ENCODE results near the gene SCAMP5. TPM values are rescaled to one million over a fixed set of nuclear protein-coding genes. Genes with fewer than 3 reads are reported as not detected.
A peak's percentile ranks its signal among the peaks of the same experiment; 100 is the strongest.

The SCAMP5 gene
- total and polyA plus RNA-seq, 7 experiments from 2014 or later: 0.06 to 9.5 (median 0.51) TPM

- intact Hi-C loops (cut with micrococcal nuclease): no loop called here
- Mint-ChIP-seq H3K27ac (peak overlapping the region in 2 of 9 donors; percentile 18 to 38), H3K27me3 (no peaks in the 10 kb centered on the region), H3K9me3 (no peaks in the 10 kb centered on the region), H3K36me3 (peaks cover 0 to 14% (median 0%) of the 10 kb centered on the region in 5 donors), H3K4me3 (no peak overlapping the region), H3K4me1 (peaks cover 0 to 26% (median 0%) of the 10 kb centered on the region in 7 donors)
- no peak overlapping the region for H3K4me3 ChIP-seq (ENCODE audit: low read length)
- no peaks in the 10 kb centered on the region for H3K9me3 ChIP-seq (ENCODE audit: control insufficient read depth in 2 of 3, low read length in 3 of 3)
- no peaks in the 10 kb centered on the region for H3K4me1 ChIP-seq (ENCODE audit: control insufficient read depth in 2 of 2, insufficient read depth in 2 of 2, low read length in 2 of 2)
- DNase-seq (no peak), ATAC-seq (no peak)
- no peaks in the 10 kb centered on the region for H3K27me3 ChIP-seq (ENCODE audit: control insufficient read depth in 2 of 2, insufficient read depth in 2 of 2, low read length in 2 of 2)
- POLR2A ChIA-PET: no interaction called here
- CTCF ChIA-PET: no interaction called here
- H3K27ac ChIP-seq (ENCODE audit: low read depth, low read length): no peak overlapping the region
- H3K36me3 ChIP-seq (ENCODE audit: control insufficient read depth in 2 of 3, insufficient read depth in 3 of 3, low read length in 3 of 3): no peaks in the 10 kb centered on the region
Observed at GRCh38 chr15:75054172-75054897, 59.0 kb downstream of the SCAMP5 start.

GRCh38 chr15:75056036-75056435 is 60.7 kb downstream of the SCAMP5 start:
- no peak overlapping the region for H3K4me3 Mint-ChIP-seq
- no peaks in the 10 kb centered on the region for H3K36me3 ChIP-seq (ENCODE audit: control insufficient read depth in 2 of 3, insufficient read depth in 3 of 3, low read length in 3 of 3)
- no peak overlapping the region for H3K4me3 ChIP-seq (ENCODE audit: low read length)
- intact Hi-C loops (cut with micrococcal nuclease): no loop called here
- no peaks in the 10 kb centered on the region for H3K27me3 ChIP-seq (ENCODE audit: control insufficient read depth in 2 of 2, insufficient read depth in 2 of 2, low read length in 2 of 2)
- peaks cover 0 to 31% (median 0%) of the 10 kb centered on the region in 7 donors for H3K4me1 Mint-ChIP-seq
- DNase-seq (no peak), ATAC-seq (no peak)
- CTCF ChIA-PET: no interaction called here
- H3K9me3 Mint-ChIP-seq: no peaks in the 10 kb centered on the region
- POLR2A ChIA-PET: no interaction called here
- H3K27me3 Mint-ChIP-seq: no peaks in the 10 kb centered on the region
- H3K27ac Mint-ChIP-seq: peak overlapping the region in 2 of 9 donors; percentile 5 to 31
- H3K4me1 ChIP-seq (ENCODE audit: control insufficient read depth in 2 of 2, insufficient read depth in 2 of 2, low read length in 2 of 2): no peaks in the 10 kb centered on the region
- H3K36me3 Mint-ChIP-seq: peaks cover 0 to 12% (median 4%) of the 10 kb centered on the region in 5 donors
- no peak overlapping the region for H3K27ac ChIP-seq (ENCODE audit: low read depth, low read length)
- no peaks in the 10 kb centered on the region for H3K9me3 ChIP-seq (ENCODE audit: control insufficient read depth in 2 of 3, low read length in 3 of 3)

- no peak overlapping the region for H3K27ac ChIP-seq (ENCODE audit: low read depth, low read length)
- Mint-ChIP-seq H3K9me3 (no peaks in the 10 kb centered on the region), H3K27me3 (no peaks in the 10 kb centered on the region), H3K4me3 (no peak overlapping the region), H3K36me3 (peaks cover 0 to 18% (median 4%) of the 10 kb centered on the region in 5 donors), H3K27ac (peak overlapping the region in 1 of 9 donors; percentile 25), H3K4me1 (peaks cover 0 to 47% (median 0%) of the 10 kb centered on the region in 7 donors)
- no peaks in the 10 kb centered on the region for H3K9me3 ChIP-seq (ENCODE audit: control insufficient read depth in 2 of 3, low read length in 3 of 3)
- CTCF ChIA-PET: no interaction called here
- ATAC-seq (no peak), DNase-seq (no peak)
- intact Hi-C loops (cut with micrococcal nuclease): no loop called here
- no peaks in the 10 kb centered on the region for H3K27me3 ChIP-seq (ENCODE audit: control insufficient read depth in 2 of 2, insufficient read depth in 2 of 2, low read length in 2 of 2)
- no peak overlapping the region for H3K4me3 ChIP-seq (ENCODE audit: low read length)
- no peaks in the 10 kb centered on the region for H3K4me1 ChIP-seq (ENCODE audit: control insufficient read depth in 2 of 2, insufficient read depth in 2 of 2, low read length in 2 of 2)
- no peaks in the 10 kb centered on the region for H3K36me3 ChIP-seq (ENCODE audit: control insufficient read depth in 2 of 3, insufficient read depth in 3 of 3, low read length in 3 of 3)
- POLR2A ChIA-PET: no interaction called here
Observed at GRCh38 chr15:75058127-75058905, 63.0 kb downstream of the SCAMP5 start.

- no peak for DNase-seq
- Mint-ChIP-seq H3K36me3 (peaks cover 0 to 27% (median 4%) of the 10 kb centered on the region in 5 donors), H3K9me3 (peaks cover 0 to 6% (median 0%) of the 10 kb centered on the region in 11 donors), H3K27me3 (no peaks in the 10 kb centered on the region), H3K27ac (no peak overlapping the region), H3K4me1 (peaks cover 0 to 51% (median 0%) of the 10 kb centered on the region in 7 donors), H3K4me3 (no peak overlapping the region)
- no peak overlapping the region for H3K4me3 ChIP-seq (ENCODE audit: low read length)
- H3K27ac ChIP-seq (ENCODE audit: low read depth, low read length): no peak overlapping the region
- no peaks in the 10 kb centered on the region for H3K36me3 ChIP-seq (ENCODE audit: control insufficient read depth in 2 of 3, insufficient read depth in 3 of 3, low read length in 3 of 3)
- intact Hi-C loops (cut with micrococcal nuclease): no loop called here
- ChIA-PET POLR2A (no interaction called here), CTCF (no interaction called here)
- no peaks in the 10 kb centered on the region for H3K4me1 ChIP-seq (ENCODE audit: control insufficient read depth in 2 of 2, insufficient read depth in 2 of 2, low read length in 2 of 2)
- no peaks in the 10 kb centered on the region for H3K9me3 ChIP-seq (ENCODE audit: control insufficient read depth in 2 of 3, low read length in 3 of 3)
- ATAC-seq: no peak
- no peaks in the 10 kb centered on the region for H3K27me3 ChIP-seq (ENCODE audit: control insufficient read depth in 2 of 2, insufficient read depth in 2 of 2, low read length in 2 of 2)
Observed at GRCh38 chr15:75059607-75060006, 64.2 kb downstream of the SCAMP5 start.

- Histone ChIP-seq H3K27me3 (ENCODE audit: control insufficient read depth in 2 of 2, insufficient read depth in 2 of 2, low read length in 2 of 2) (no peaks in the 10 kb centered on the region), H3K36me3 (ENCODE audit: control insufficient read depth in 2 of 3, insufficient read depth in 3 of 3, low read length in 3 of 3) (no peaks in the 10 kb centered on the region), H3K27ac (ENCODE audit: low read depth, low read length) (no peak overlapping the region), H3K9me3 (ENCODE audit: control insufficient read depth in 2 of 3, low read length in 3 of 3) (no peaks in the 10 kb centered on the region), H3K4me1 (ENCODE audit: control insufficient read depth in 2 of 2, insufficient read depth in 2 of 2, low read length in 2 of 2) (peaks cover 2 to 10% of the 10 kb centered on the region in 2 donors), H3K4me3 (ENCODE audit: low read length) (no peak overlapping the region)
- intact Hi-C loops (cut with micrococcal nuclease): no loop called here
- H3K36me3 Mint-ChIP-seq: peaks cover 0 to 36% (median 0%) of the 10 kb centered on the region in 5 donors
- peak; percentile 76 for ATAC-seq
- peaks cover 0 to 9% (median 0%) of the 10 kb centered on the region in 11 donors for H3K9me3 Mint-ChIP-seq
- peak overlapping the region in 1 of 10 donors; percentile 33 for H3K4me3 Mint-ChIP-seq
- POLR2A ChIA-PET: no interaction called here
- no peaks in the 10 kb centered on the region for H3K27me3 Mint-ChIP-seq
- no peak for DNase-seq
- CTCF ChIA-PET: interaction anchor here (0.8 kb wide), 1 partner anchor 12 kb away, joined by 4 read pairs; no protein-coding TSS in a partner anchor
- H3K27ac Mint-ChIP-seq: peak overlapping the region in 2 of 9 donors; percentile 38 to 46
- peaks cover 7 to 59% (median 12%) of the 10 kb centered on the region in 7 donors for H3K4me1 Mint-ChIP-seq
Observed at GRCh38 chr15:75061272-75061671, 65.9 kb downstream of the SCAMP5 start.

GRCh38 chr15:75062706-75063105 is 67.3 kb downstream of the SCAMP5 start:
- CTCF ChIA-PET: no interaction called here
- no peaks in the 10 kb centered on the region for H3K27me3 ChIP-seq (ENCODE audit: control insufficient read depth in 2 of 2, insufficient read depth in 2 of 2, low read length in 2 of 2)
- peaks cover 12 to 23% of the 10 kb centered on the region in 2 donors for H3K4me1 ChIP-seq (ENCODE audit: control insufficient read depth in 2 of 2, insufficient read depth in 2 of 2, low read length in 2 of 2)
- H3K4me3 ChIP-seq (ENCODE audit: low read length): no peak overlapping the region
- POLR2A ChIA-PET: no interaction called here
- intact Hi-C loops (cut with micrococcal nuclease): no loop called here
- Mint-ChIP-seq H3K4me1 (peaks cover 16 to 69% (median 26%) of the 10 kb centered on the region in 7 donors), H3K27me3 (no peaks in the 10 kb centered on the region), H3K27ac (no peak overlapping the region), H3K4me3 (no peak overlapping the region), H3K9me3 (peaks cover 0 to 12% (median 0%) of the 10 kb centered on the region in 11 donors), H3K36me3 (peaks cover 0 to 43% (median 0%) of the 10 kb centered on the region in 5 donors)
- ATAC-seq (no peak), DNase-seq (no peak)
- no peak overlapping the region for H3K27ac ChIP-seq (ENCODE audit: low read depth, low read length)
- no peaks in the 10 kb centered on the region for H3K9me3 ChIP-seq (ENCODE audit: control insufficient read depth in 2 of 3, low read length in 3 of 3)
- H3K36me3 ChIP-seq (ENCODE audit: control insufficient read depth in 2 of 3, insufficient read depth in 3 of 3, low read length in 3 of 3): no peaks in the 10 kb centered on the region

Measured in naive thymus-derived CD4-positive, alpha-beta T cell (primary cell).